HG03045 (cell line): ENCODE data around the gene SULT1A1.
"Not testable (repeated sequence)": the region's sequence is repeated elsewhere in the genome, so short reads cannot be mapped to it uniquely, and the experiment has no call there.

Source experiments
- ATAC-seq: cut with Tn5 transposase; IDR thresholded peaks from one replicate; pipeline ENCODE4 v1.9.1; 2021; ENCODE audit warnings: mild to moderate bottlenecking, moderate library complexity; ENCODE audit not compliant: unreplicated experiment

SULT1A1 gene

DNA sequence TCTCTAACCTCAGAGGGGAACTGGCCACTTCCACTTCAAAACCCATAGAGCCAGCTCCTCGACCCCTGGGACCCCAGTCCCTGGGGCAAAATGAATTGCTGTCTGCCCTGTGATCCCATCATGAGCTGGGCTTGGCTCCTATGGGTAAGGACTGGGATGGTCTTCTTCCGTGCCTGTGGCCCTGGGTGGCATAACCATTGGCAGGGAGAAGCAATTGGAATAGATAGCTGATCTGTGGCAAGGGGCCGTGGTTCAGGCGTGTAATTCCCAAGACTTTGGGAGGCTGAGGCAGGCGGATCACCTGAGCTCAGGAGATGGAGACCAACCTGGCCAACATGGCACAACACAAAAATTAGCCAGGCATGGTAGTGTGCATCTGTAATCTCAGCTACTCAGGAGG is 17.3 kb downstream of the SULT1A1 start:
- ATAC-seq = no peak

DNA sequence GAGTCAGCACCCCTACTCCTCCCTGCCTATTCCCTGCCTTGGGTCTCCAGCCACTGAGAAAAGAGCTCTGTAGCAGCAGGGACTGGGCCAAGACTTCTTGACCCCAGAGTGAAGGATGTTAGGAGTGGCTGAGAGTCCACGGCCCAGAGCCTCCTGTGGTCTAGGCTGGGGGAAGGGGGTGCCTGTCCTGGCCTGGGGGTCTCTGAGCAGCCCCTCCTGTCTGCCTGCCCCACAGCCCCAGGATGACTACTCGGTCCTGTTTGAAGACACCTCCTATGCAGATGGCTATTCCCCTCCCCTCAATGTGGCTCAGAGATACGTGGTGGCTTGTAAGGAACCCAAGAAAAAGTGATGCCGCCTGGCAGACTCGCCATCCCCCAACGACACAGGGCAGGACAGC is 18.5 kb downstream of the SULT1A1 start:
- ATAC-seq = no peak

GRCh38 chr16:28590384-28591340 is 19.2 kb downstream of the SULT1A1 start:
- no peak for ATAC-seq

- no peak for ATAC-seq
Observed at GRCh38 chr16:28589930-28590329, 19.9 kb downstream of the SULT1A1 start.

DNA sequence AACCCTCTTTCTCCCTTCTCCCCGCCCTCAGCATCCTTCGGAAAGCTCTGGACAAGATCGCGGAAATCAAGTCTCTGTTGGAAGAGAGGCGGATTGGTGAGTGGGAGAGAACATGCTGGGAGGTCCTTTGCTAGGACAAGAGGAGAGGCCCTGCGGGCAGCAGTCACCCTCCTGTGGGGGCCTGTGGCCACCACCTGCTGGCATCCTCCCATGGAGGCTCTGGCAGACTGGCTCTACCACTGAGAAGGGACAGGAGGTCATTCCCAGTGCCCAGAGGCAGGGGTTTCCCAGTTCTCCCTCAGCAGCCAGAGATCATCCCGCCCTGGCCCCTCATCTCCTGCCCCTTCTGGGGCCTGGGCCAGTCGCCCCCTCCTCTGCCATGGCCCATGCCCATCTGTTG is 20.8 kb downstream of the SULT1A1 start:
- no peak for ATAC-seq

DNA sequence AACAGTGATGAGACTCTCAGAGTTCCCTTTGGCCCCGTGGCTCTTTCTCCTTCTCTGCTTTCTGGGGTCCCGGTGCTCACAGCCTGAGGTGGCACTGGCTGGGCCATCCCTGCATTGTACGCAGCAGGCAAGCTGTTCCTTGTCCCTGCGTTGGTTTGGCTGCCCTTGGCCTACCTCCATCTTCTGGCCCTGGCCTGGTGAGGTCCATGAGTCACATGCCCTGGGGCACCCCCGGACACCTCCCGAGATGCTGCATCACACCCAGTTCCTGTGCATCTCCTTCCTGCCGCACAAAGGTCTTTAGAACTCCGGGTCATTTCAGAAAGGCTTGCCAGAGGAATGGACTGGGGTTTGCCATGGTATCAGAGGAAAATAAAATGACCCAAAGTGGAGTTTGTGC is 22.5 kb downstream of the SULT1A1 start:
- ATAC-seq = no peak

DNA sequence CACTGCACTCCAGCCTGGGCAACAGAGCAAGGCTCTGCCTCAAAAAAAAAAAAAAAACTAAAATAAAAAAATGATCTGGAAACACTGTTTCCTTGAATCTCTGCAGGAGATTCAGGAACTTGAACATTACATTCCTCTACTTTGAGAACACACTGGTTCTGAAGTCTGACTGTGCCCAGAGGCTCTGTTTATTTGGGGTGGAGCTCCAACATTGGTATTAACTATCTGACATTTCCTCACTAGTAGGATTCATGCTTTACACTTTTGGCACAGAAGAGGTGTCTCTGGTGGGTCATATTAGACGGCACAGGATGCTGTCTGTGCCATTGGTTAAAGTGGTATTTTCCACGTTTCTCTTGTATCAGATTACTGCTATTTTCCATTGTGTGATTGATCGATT is 23.4 kb downstream of the SULT1A1 start:
- ATAC-seq = no peak

GRCh38 chr16:28585674-28586073 is 24.2 kb downstream of the SULT1A1 start:
- no peak for ATAC-seq

DNA sequence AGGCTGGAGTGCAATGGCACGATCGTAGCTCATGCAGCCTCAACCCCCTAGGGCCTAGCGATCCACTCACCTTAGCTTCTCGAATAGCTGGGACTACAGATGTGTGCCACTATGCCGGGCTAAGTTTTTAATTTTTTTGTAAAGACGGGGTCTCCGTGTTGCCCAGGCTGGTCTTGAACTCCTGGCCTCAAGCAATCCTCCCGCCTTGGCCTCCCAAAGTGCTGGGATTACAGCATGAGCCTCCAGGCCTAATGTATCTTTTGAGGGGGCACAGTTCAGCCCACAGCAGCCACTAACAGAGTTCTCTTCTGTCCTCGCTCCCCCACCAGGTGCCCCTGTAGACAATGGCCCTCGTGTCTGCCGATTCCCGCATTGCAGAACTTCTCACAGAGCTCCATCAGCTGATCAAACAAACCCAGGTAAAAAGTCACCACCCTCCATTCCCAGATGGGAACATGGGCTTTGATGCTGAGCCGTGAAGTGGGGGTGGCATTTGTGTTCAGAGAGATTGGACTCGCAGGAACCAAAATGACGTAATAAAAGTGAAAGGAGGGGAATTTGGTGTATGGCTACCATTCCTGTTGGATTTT is 29.0 kb downstream of the SULT1A1 start:
- no peak for ATAC-seq

GRCh38 chr16:28575446-28576109 is 34.3 kb downstream of the SULT1A1 start:
- ATAC-seq = no peak

- ATAC-seq = no peak
Observed at GRCh38 chr16:28574925-28575324, 34.9 kb downstream of the SULT1A1 start.

DNA sequence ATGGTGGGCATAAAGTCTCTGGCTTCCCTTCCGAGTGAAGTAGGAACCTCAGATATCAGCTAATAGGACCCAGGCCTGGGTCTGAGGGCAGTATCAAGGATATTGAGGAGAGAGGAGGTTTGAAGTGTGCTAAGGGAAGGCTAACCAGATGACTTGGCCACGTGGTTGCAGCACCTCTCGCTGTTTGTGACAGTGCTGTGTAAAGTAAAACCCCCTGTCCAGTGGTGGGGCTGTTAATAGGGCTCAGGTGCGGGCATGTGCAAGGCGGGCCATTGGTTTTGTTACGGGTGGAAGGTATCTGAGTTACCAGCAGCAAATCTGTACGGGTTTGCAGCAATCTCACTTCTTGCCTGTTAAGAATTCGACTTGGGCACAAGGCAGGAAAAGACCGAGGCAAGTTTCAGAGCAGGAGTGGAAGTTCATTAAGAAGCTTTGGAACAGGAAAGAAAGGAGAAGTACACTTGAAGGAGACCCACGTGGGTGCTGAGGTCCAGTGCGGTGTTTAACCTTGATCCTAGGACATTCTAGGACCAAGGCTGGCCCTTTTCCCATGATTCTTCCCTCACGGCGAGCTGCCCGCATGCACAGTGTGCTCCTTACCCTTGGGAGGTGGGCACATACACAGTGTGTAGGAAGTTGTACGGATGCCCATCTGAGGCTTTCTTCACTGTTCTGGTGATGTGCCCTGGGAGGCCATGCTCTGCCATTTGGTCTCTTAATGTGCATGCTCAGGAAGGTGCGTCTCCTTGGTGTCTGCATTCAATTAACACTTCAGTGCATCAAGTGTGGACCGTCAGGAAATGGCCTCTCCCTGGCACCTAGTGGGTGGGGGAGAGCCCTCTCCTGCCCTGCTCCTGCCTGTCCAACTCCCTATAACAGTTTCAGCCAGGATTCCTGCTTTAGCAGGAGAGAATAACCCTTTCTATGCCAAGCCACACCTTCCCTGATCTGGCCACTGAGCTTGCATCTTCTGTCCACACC is 35.8 kb downstream of the SULT1A1 start:
- no peak for ATAC-seq

DNA sequence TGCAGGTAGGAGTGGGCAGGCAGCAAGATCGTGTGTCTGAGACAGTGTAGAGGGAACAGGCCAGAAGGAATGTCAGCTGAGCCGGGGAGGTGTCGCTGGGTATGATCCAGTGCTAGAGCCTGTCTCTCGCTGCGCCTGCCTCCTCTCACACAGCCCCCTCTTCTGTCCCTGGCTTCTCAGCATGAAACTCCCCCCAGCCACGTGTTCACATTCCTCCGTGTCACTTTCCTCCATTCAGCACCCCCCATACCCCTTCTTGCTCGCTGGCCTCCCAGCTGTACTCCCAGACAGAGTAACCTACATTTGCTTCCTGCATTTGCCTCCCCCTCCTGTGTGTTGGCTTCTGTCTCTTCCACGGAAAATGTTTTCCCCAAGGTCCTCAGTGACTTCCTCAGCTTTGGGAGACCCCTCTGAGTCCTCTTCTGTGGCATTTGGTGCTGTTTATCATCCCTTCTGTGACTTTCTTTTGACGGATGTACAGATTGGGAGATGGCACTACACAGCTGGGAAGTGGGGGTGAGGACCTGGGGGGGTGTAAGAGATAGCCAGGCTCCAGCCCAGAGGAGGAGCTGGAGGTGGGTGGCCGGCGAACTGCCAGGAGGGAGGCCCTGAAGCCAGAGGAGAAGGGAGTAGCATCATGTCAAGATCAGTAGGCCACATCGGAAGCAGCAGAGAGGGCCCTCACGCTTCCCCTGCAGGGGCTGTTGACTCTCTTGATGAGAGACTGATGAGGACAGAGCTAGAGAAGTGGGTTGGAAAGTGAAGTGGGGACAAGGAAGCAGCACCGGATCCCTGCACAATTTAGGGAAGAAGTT is 36.9 kb downstream of the SULT1A1 start:
- no peak for ATAC-seq

DNA sequence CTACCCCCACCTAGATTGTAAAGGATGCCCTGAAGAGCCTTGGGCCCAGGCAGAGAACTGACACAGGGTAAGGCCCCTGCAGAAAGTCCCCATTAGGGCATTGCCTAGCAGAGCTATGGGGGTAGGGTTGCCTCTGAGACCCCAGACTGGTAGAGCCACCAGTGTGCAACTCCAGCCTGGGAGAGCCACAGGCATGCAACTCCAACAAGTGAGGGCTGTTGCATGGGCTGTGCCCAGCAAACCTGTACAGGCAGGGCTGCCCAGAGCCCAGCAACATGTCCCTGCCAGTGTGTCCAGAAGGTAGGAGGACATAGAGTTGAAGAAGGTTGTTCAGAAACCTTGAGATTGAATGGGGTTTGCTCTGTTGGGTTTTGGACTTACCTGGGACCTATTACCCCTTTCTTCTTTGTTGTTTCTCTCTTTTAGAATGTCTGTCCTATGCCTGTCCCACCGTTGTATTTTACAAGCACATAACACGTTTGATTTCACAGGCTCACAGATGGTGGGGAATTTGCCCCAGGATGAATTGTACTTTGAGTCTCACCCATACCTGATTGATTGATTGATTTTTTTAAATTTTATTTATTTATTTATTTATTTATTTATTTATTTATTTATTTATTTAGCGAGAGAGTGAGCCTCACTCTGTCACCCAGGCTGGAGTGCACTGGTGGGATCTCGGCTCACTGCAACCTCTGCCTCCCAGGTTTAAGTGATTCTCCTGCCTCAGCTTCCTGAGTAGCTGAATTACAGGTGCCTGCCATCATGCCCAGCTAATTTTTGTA is 39.7 kb downstream of the SULT1A1 start:
- ATAC-seq = no peak

DNA sequence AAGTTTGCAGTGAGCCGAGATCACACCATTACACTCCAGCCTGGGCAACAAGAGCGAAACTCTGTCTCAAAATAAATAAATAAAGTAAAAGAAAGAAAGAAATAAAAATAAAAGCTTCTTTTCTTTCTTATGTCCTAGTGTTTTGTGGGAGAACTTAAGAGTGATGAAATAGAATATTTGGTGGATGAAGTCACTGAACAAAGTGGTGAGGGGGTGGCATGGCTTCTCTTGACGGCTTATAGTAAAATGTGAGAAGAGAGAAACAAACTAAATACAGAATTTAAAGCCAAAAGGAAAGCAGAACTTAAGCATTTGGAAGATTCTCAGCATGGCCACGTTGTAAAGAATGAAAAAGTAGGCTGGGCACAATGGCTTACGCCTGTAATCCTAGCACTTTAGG is 40.8 kb downstream of the SULT1A1 start:
- ATAC-seq = no peak

DNA sequence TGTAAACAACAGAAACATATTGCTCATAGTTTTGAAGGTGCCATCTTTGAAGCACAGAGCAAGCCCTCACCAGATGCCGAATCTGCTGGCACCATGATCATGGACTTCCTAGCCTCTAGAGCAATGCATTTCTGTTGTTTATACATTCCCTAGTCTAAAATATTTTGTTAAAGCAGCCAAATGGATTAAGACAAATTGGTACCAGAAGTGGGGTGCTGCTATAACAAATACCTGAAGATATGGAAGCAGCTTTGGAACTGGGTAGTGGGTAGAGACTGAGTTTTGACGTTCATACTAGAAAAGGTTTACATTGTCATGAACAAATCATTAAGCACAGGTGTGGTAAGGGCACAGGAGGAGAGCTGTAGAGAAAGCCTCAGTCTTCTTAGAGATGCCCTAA is 42.6 kb downstream of the SULT1A1 start:
- ATAC-seq = no peak

DNA sequence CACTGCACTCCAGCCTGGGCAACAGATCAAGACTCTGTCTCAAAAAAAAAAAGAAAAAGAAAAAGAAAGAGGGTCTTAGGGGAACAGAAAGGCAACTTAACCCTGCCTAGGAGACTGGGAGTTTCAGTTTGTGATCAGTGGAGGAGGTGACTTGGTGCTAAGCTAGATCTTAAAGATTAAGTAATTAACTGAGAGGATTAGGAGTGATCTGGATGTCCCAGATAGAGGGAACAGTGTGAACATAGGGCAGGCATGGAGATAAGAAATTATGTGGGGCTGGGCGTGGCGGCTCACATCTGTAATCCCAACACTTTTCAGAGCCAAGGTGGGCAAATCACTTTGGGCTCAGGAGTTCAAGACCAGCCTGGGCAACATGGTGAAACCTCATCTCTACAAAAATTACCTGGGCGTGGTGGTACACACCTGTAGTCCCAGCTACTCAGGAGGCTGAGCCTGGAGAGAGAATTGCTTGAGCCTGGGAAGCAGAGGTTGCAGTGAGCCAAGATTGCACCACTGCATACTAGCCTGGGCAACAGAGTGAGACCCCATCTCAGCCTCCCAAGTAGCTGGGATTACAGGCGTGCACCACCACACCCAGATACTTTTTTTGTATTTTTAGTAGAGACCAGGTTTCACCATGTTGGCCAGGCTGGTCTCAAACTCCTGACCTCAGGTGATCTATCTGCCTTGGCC is 43.5 kb downstream of the SULT1A1 start:
- not testable (repeated sequence) for ATAC-seq

DNA sequence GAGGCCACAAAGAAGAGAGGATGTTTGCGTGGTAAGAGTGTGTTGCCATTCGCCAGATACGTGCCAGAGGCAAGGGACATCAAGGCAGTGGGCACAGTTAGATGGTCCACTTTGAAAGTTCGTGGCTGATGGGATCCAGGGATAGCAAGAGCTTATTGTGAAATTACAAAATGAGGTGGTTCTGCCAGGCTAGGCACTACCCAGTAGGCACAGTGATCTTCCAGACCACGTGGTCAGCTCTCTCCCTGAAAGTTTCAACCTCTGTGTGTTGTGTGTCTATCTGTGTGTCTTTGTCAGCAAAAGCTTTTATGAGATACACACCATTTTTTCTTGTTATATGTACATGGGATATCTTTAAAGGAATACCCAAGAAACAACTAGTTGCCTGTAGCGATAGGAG is 46.6 kb downstream of the SULT1A1 start:
- ATAC-seq = no peak
